ENCODE data around the gene MEIKIN.
A peak's percentile ranks its signal among the peaks of the same experiment; 100 is the strongest.

The MEIKIN gene

GRCh38 chr5:131794586-131794985 is 150.9 kb downstream of the MEIKIN start:
- Histone ChIP-seq H3K36me3 (ENCODE audit: control insufficient read depth, low read length) (peaks cover 20% of the 10 kb centered on the region), H3K9me3 (ENCODE audit: control insufficient read depth, insufficient read depth, low read length) (no peaks in the 10 kb centered on the region), H3K79me2 (ENCODE audit: control insufficient read depth, low read length) (peaks cover 74% of the 10 kb centered on the region), H3K4me1 (ENCODE audit: control insufficient read depth, low read length) (peaks cover 35% of the 10 kb centered on the region), H3K4me2 (ENCODE audit: low read length) (peak overlapping the region; percentile 81), H3F3A (ENCODE audit: control insufficient read depth, insufficient read depth) (no peaks in the 10 kb centered on the region), H3K27ac (ENCODE audit: low read depth, low read length) (no peak overlapping the region), H3K4me3 (ENCODE audit: low read length) (peak overlapping the region; percentile 82), H3K9me2 (replicated peaks; ENCODE audit: control insufficient read depth, low read length) (no peaks in the 10 kb centered on the region), H3K27me3 (ENCODE audit: control insufficient read depth, low read length) (no peaks in the 10 kb centered on the region), H4K20me1 (ENCODE audit: control insufficient read depth, insufficient read depth, low read depth, low read length) (peaks cover 6% of the 10 kb centered on the region; the same call in 1 of the 2 replicates)
- TF ChIP-seq CTCF (IDR thresholded peaks at IDR 0.05; ENCODE audit: low read depth, low read length, poor library complexity, severe bottlenecking) (no peak), EZH2phosphoT487 (IDR thresholded peaks at IDR 0.05; ENCODE audit: borderline replicate concordance, low read length) (no peak)

GRCh38 chr5:131792896-131793295 is 152.6 kb downstream of the MEIKIN start:
- Histone ChIP-seq H3K27me3 (ENCODE audit: control insufficient read depth, low read length) (no peaks in the 10 kb centered on the region), H3K4me3 (ENCODE audit: low read length) (no peak overlapping the region), H3K79me2 (ENCODE audit: control insufficient read depth, low read length) (peaks cover 88% of the 10 kb centered on the region), H3K4me2 (ENCODE audit: low read length) (no peak overlapping the region), H4K20me1 (ENCODE audit: control insufficient read depth, insufficient read depth, low read depth, low read length) (peaks cover 6% of the 10 kb centered on the region; the same call in 1 of the 2 replicates), H3K27ac (ENCODE audit: low read depth, low read length) (no peak overlapping the region), H3K36me3 (ENCODE audit: control insufficient read depth, low read length) (peaks cover 20% of the 10 kb centered on the region), H3K4me1 (ENCODE audit: control insufficient read depth, low read length) (peaks cover 34% of the 10 kb centered on the region), H3K9me3 (ENCODE audit: control insufficient read depth, insufficient read depth, low read length) (no peaks in the 10 kb centered on the region), H3F3A (ENCODE audit: control insufficient read depth, insufficient read depth) (no peaks in the 10 kb centered on the region), H3K9me2 (replicated peaks; ENCODE audit: control insufficient read depth, low read length) (no peaks in the 10 kb centered on the region)
- no peak for TF ChIP-seq EZH2phosphoT487 (IDR thresholded peaks at IDR 0.05; ENCODE audit: borderline replicate concordance, low read length)
- no peak for TF ChIP-seq CTCF (IDR thresholded peaks at IDR 0.05; ENCODE audit: low read depth, low read length, poor library complexity, severe bottlenecking)

GRCh38 chr5:131791866-131792265 is 153.6 kb downstream of the MEIKIN start:
- no peak overlapping the region for H3K4me3 ChIP-seq (ENCODE audit: low read length)
- H3K9me3 ChIP-seq (ENCODE audit: control insufficient read depth, insufficient read depth, low read length) = no peaks in the 10 kb centered on the region
- H3K36me3 ChIP-seq (ENCODE audit: control insufficient read depth, low read length) = peaks cover 20% of the 10 kb centered on the region
- peaks cover 27% of the 10 kb centered on the region for H3K4me1 ChIP-seq (ENCODE audit: control insufficient read depth, low read length)
- TF ChIP-seq CTCF (IDR thresholded peaks at IDR 0.05; ENCODE audit: low read depth, low read length, poor library complexity, severe bottlenecking) = no peak
- TF ChIP-seq EZH2phosphoT487 (IDR thresholded peaks at IDR 0.05; ENCODE audit: borderline replicate concordance, low read length) = no peak
- peaks cover 6% of the 10 kb centered on the region; the same call in 1 of the 2 replicates for H4K20me1 ChIP-seq (ENCODE audit: control insufficient read depth, insufficient read depth, low read depth, low read length)
- no peak overlapping the region for H3K27ac ChIP-seq (ENCODE audit: low read depth, low read length)
- no peak overlapping the region for H3K4me2 ChIP-seq (ENCODE audit: low read length)
- H3K79me2 ChIP-seq (ENCODE audit: control insufficient read depth, low read length) = peaks cover 94% of the 10 kb centered on the region
- no peaks in the 10 kb centered on the region for H3K27me3 ChIP-seq (ENCODE audit: control insufficient read depth, low read length)
- H3F3A ChIP-seq (ENCODE audit: control insufficient read depth, insufficient read depth) = no peaks in the 10 kb centered on the region
- no peaks in the 10 kb centered on the region for H3K9me2 ChIP-seq (replicated peaks; ENCODE audit: control insufficient read depth, low read length)
